Measurements from ENCODE around the gene CASP1.

CASP1 gene

DNA sequence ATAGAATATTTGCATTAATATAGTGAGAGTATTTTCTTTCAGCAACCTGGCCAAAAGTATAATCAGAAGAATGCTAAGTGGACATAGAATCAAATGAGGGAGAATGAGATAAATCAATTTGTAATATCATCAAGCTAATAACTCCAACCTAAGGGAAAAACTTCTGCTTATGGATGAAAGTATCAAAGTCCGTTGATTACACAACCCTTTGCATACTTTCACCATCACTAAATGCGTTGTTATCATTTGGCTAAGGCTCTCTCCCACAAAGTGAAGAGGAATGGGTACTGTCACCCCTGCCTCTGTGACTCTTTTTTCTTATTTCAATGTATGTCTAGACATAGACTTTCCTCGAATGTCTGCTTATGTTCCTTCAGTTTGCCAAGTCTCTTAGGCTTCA lies 50.1 kb downstream of the CASP1 start:
- H3K9me3 ChIP-seq (ENCODE audit: severe bottlenecking): no peaks in the 10 kb centered on the region
- H3K27ac ChIP-seq (ENCODE audit: poor library complexity, severe bottlenecking): no peak overlapping the region
- ATAC-seq (ENCODE audit: low read depth) (no peak), DNase-seq (ENCODE audit: low spot score) (no peak)
- TF ChIP-seq, protein P1, sequence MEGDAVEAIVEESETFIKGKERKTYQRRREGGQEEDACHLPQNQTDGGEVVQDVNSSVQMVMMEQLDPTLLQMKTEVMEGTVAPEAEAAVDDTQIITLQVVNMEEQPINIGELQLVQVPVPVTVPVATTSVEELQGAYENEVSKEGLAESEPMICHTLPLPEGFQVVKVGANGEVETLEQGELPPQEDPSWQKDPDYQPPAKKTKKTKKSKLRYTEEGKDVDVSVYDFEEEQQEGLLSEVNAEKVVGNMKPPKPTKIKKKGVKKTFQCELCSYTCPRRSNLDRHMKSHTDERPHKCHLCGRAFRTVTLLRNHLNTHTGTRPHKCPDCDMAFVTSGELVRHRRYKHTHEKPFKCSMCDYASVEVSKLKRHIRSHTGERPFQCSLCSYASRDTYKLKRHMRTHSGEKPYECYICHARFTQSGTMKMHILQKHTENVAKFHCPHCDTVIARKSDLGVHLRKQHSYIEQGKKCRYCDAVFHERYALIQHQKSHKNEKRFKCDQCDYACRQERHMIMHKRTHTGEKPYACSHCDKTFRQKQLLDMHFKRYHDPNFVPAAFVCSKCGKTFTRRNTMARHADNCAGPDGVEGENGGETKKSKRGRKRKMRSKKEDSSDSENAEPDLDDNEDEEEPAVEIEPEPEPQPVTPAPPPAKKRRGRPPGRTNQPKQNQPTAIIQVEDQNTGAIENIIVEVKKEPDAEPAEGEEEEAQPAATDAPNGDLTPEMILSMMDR (IDR thresholded peaks at IDR 0.05; ENCODE audit: poor library complexity, severe bottlenecking): no peak
- H3K36me3 ChIP-seq (ENCODE audit: low read depth): no peaks in the 10 kb centered on the region
- no peaks in the 10 kb centered on the region for H3K4me1 ChIP-seq (ENCODE audit: insufficient read depth, poor library complexity, severe bottlenecking)
- H3K4me3 ChIP-seq (ENCODE audit: severe bottlenecking): no peak overlapping the region
- no peaks in the 10 kb centered on the region for H3K27me3 ChIP-seq (ENCODE audit: insufficient read depth, poor library complexity, severe bottlenecking)

DNA sequence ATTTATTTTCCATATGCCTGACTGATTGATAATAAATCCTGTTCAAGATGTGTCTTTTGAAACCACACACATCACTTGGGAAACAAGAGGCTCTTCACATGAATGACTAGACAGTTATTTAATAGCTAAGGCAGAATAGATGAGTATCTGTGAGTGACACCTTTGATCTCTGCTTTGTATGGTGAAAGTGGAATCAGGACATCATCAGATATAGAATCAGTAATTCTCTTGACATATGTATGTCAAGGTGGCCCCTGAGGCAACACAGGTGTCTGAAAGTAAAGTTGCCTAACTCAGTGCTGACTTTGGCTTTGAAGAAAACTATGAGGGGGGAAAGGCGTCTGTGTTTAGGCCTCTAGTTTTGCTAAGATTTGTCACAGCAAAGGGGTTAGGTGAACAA lies 55.1 kb downstream of the CASP1 start:
- Histone ChIP-seq H3K4me3 (ENCODE audit: severe bottlenecking) (no peak overlapping the region), H3K9me3 (ENCODE audit: severe bottlenecking) (no peaks in the 10 kb centered on the region), H3K4me1 (ENCODE audit: insufficient read depth, poor library complexity, severe bottlenecking) (no peaks in the 10 kb centered on the region), H3K36me3 (ENCODE audit: low read depth) (no peaks in the 10 kb centered on the region), H3K27ac (ENCODE audit: poor library complexity, severe bottlenecking) (no peak overlapping the region), H3K27me3 (ENCODE audit: insufficient read depth, poor library complexity, severe bottlenecking) (no peaks in the 10 kb centered on the region)
- ATAC-seq (ENCODE audit: low read depth): no peak
- no peak for DNase-seq (ENCODE audit: low spot score)
- TF ChIP-seq, protein P1 (IDR thresholded peaks at IDR 0.05; ENCODE audit: poor library complexity, severe bottlenecking): no peak

All from RWPE2 (cell line).